ENCODE data around the gene WDR83. TPM values are rescaled to one million over a fixed set of nuclear protein-coding genes. Genes with fewer than 3 reads are reported as not detected.
A peak's percentile ranks its signal among the peaks of the same experiment; 100 is the strongest.
"Not testable (repeated sequence)": the region's sequence is repeated elsewhere in the genome, so short reads cannot be mapped to it uniquely, and the experiment has no call there.

The WDR83 gene
- total RNA-seq, 1 experiment from 2014 or later, result 10.9 TPM

DNA sequence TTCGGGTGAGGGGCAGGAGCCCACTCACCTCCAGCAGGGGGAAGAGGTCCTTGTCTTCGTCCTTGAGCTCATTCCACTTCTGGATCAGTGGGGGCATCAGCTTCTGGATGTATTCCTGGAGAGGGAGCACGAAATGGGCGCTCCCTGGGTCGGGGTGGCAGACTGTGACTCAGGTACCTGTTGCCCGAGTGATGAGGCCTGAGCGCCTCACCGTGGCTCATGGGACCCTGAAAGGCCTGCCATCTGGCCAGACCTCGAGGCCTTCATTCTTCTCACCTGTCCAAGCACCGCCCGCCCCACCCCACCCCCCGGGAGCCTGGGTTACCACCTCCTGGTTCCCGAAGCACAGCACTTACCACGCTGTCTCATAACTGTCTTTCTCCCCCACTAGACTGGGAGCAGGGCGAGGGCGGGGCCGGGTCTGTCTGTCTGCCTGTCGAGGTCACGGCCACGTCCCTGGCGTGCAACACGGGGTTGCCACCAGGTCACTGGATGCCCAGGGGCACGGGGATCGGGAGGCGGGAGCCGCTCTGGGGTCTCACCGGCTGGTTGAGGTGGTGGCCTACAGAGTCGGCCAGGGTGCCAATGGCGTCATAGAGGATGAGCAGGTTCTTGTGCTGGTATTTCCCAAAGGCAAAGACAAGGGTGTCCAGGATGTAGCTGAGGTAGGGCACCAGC is 39.2 kb downstream of the WDR83 start:
- DNase-seq (ENCODE audit: low spot score), result no peak
- in situ Hi-C loops (cut with HindIII; ENCODE audit: low sequenced_read_pairs), result no loop called here

DNA sequence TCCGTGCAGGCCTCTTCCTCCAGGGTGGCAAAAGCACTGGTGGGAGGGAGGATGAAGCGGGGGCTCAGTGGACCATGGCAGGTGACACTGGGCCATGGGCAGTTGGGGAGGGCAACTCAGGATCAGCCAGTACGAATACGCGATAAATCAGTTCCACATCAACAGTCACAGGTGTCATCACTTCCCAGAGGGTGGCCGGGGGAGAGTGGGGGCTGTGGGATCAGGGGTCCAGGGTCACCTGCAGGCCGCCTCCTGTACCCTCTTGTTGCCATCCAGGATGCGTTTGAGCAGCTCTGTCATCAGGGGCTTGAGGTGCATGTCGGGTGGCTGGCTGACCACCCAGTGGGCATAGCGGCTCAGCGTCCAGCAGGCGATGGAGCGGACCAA is 39.7 kb downstream of the WDR83 start:
- no peak for DNase-seq (ENCODE audit: low spot score)
- in situ Hi-C loops (cut with HindIII; ENCODE audit: low sequenced_read_pairs), result no loop called here

DNA sequence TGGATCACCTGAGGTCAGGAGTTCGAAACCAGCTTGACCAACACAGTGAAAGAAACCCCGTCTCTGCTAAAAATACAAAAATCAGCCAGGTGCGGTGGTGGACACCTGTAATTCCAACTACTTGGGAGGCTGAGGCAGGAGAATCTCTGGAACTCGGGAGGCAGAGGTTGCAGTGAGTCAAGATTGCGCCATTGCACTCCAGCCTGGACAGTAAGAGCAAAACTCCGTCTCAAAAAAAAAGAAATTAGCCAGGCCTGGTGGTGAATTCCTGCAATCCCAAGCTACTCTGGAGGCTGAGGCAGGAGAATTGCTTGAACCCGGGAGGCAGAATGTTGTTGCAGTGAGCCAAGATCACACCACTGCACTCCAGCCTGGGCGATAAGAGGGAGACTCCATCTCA is 42.0 kb downstream of the WDR83 start:
- in situ Hi-C loops (cut with HindIII; ENCODE audit: low sequenced_read_pairs), result no loop called here
- no peak for DNase-seq (ENCODE audit: low spot score)

DNA sequence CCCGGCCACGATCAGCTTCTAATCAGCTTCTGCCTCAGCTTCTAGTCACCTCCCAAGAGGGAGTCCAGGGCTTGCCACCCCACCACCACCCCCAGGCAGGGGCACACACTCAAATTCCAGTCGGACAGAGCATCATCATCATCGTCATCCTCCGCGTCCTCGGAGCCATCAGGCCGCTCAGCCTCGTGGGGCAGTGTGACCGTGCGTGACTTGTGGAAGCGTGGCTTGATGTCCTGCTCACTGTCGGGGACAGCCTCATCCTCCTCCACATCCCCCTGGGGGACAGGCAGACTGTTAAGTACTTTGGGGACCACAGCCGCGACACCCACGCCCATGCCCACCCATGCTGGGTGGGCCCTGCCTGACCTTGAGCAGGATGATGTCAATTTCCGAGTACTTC is 44.6 kb downstream of the WDR83 start:
- no peak for DNase-seq (ENCODE audit: low spot score)
- in situ Hi-C loops (cut with HindIII; ENCODE audit: low sequenced_read_pairs), result no loop called here

DNA sequence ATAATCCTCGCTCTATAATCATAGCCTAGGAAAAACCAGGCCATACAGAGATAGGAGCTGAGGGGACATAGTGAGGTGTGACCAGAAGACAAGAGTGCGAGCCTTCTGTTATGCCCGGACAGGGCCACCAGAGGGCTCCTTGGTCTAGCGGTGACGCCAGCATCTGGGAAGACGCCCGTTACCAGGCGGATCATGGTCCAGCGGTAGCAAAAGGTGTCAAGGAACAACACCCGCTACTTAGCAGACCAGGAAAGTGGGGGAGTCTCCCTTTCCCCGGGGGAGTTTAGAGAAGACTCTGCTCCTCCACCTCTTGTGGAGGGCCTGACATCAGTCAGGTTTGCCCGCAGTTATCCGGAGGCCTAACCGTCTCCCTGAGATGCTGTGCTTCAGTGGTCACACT is 45.5 kb downstream of the WDR83 start:
- DNase-seq (ENCODE audit: low spot score); in situ Hi-C loops (cut with HindIII; ENCODE audit: low sequenced_read_pairs): not testable (repeated sequence)

DNA sequence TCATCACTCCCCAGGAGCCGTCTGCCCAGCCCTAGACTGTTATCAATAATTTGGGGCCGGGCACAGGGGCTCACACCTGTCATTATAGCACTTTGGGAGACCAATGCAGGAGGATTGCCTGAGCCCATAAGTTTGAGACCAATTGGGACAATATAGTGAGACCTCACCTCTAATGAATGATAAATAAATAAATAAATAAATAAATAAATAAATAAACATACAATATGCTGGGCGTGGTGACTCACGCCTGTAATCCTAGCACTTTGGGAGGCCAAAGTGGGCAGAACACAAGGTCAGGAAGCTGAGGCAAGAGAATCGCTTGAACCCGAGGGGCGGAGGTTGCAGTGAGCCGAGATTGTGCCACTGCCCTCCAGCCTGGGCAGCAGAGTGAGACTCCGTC is 46.7 kb downstream of the WDR83 start:
- DNase-seq (ENCODE audit: low spot score); in situ Hi-C loops (cut with HindIII; ENCODE audit: low sequenced_read_pairs): not testable (repeated sequence)

DNA sequence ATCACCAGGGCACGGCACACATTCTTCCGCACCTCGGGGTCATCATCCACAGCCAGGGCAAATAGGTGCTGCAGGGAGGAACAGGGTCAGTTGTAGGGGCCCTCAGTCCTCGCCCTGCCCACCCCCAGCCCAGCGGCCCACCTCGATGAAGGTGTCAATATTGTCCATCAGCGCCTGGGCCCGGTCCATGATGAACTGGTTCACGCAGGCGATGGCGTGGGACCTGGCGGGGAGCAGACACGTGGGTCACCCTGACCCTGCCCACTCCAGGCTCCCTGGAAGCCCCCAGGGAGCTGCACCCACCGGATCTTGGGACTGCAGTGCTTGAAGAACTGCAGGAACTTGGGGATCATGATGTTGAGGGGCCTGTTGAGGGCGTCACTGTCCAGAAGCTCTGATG is 48.5 kb downstream of the WDR83 start:
- in situ Hi-C loops (cut with HindIII; ENCODE audit: low sequenced_read_pairs), result no loop called here
- DNase-seq (ENCODE audit: low spot score), result no peak

DNA sequence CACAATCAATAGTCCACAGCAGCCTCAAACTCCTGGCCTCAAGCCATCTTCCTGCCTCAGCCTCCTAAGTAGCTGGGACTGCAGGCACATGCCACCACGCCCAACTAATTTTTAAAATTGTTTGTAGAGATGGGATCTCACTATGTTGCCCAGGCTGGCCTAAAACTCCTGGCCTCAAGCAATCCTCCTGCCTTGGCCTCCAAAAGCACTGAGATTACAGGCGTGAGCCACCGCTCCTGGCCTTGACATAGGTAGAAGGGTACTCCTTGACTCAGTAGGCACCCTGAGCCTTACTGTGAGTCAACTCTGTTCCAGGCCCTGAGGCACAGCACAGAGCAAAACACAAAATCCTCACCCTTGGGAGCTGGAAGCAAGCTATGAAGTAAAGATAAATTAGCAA is 49.3 kb downstream of the WDR83 start:
- in situ Hi-C loops (cut with HindIII; ENCODE audit: low sequenced_read_pairs), result no loop called here

DNA sequence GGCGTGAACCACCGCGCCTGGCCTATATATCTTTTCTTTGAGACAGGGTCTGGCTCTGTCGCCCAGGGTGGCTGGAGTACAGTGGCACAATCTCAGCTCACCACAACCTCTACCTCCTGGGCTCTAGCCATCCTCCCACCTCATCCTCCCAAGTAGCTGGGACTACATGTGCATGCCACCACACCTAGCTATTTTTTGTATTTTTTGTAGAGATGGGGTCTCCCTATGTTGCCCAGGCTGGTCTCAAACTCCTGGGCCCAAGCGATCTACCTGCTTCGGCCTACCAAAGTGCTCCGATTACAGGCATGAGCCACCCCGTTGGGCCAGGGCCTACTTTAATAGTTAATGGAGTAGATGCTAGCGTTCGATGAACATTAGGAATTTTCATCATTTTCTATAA is 53.7 kb downstream of the WDR83 start:
- in situ Hi-C loops (cut with HindIII; ENCODE audit: low sequenced_read_pairs), result no loop called here
- no peak for DNase-seq (ENCODE audit: low spot score)

More for the DNA sequence above, 49.3 kb downstream of the WDR83 start:
- no peak for DNase-seq (ENCODE audit: low spot score)

DNA sequence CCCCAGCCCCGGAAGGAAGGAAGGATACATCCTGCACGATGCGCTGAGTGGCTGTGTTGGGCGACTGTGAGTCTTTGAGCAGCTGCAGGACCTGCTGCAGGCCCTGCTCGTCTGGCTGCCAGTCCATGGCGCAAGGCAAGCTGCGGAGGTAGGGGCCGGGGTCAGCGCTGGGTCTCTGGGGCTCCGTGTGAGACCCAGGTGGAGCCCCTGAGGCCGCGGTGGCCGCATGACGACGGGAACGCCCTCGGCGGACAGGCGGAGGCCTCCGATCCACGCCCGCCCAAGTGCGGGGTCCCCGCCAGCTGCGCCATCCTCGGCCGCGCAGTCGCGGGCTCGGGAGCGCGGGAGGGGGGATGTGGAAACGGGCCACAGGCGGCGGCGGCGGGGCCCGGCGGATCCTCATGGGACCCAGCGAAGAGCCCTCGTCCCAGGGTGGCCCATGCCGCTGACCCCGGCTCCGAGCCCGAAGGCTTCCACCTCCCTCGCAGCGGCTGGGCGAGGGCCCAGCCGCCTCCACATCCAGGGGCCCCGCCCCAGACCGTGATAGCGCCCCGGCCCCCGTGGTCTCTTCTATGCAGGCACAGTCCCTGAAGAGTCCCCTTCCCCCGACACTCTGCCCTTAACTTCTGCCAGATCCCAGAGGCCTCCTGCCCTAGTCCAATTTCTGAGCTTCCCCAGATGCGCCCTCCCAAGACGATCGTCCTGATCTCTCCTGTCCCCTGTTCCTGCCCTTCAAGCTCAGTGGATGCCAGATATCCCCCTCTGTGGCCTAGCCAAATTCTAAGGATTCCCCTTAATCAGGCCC is 54.4 kb downstream of the WDR83 start:
- in situ Hi-C loops (cut with HindIII; ENCODE audit: low sequenced_read_pairs), result no loop called here
- DNase-seq (ENCODE audit: low spot score), result no peak

DNA sequence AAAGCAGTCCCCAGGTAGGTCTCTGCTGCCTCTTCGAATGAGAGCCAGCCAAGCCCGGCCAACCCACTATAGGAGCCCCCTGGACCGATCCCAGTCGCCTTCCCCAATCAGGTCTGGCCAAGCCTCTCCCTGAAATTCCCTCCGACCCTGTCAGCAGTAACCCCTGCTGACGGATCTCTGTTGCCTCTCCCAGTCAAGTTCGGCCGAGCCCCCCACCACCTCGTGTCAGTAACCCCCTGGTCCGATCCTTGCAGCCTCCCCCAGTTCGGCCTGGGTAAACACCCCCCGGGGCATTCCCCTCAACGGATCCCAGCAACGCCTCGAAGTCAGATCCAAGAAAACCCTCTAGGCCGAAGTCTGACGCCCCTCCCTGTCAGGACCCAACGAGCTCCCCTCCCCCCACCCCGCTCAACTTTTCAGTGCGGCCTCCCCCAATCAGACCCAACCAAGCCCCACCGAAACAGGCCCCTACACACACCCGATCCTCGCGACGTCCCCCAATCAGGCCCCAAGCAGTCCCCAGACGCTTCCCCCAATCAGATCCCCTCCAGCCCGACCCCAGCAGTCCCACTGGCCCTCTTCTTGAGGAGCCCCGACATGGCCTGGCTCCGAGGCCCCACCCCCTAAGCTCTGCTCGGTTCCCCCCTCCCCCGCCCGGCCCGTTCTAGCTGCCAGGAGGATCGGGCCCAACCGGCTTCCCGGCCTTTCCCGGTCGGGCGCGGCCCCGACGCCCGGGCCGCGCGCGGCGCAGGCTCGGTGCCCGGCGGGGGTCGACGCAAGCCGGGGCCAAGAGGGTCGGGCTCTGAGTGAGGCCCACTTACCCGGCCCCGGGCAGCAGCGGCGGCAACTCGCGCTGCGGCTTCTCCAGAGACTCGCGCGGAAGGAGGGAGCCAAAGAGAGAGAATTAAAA is 55.3 kb downstream of the WDR83 start:
- in situ Hi-C loops (cut with HindIII; ENCODE audit: low sequenced_read_pairs), result no loop called here

DNA sequence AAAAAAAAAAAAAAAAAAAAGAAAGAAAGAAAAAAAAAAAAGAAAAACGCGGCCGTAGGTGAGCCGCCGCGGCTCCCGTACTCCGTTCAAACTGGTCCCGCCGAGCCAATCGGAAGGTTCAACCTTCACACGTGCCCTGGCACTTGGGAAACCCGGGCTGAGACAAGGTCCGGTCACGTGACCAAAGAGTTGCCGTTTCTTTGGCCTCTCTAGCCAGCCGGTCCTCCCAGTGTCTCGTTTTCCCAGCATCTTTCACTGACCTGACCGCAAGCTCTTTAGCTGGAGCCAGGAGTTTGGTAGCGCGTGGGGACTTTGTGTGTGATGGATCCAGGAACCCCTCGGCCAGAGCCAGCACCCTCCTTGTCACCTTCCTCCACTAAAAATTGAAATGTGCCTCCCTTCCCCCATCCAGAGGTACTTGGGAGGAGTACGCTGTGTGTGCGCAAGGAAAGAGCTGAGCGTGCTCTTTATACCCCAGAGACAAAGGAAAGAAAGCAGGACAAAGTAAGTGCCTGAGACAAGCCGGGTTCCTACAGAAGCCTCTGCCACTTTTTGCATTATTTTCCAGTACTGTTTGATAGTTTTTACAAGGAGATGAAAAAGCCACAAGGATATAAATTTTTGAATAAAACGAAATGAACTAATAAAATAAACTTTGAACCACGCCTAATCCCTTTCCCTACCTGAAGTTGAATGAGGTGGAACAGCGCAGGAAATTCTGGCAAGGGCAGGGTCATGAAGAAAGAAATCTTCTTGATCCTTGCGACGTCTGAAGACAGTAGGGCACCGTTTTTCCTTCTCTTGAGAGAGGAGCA is 56.2 kb downstream of the WDR83 start:
- in situ Hi-C loops (cut with HindIII; ENCODE audit: low sequenced_read_pairs), result no loop called here
- peak; percentile 99 for DNase-seq (ENCODE audit: low spot score)

More for the DNA sequence above, 55.3 kb downstream of the WDR83 start:
- DNase-seq (ENCODE audit: low spot score), result peak; percentile 49

DNA sequence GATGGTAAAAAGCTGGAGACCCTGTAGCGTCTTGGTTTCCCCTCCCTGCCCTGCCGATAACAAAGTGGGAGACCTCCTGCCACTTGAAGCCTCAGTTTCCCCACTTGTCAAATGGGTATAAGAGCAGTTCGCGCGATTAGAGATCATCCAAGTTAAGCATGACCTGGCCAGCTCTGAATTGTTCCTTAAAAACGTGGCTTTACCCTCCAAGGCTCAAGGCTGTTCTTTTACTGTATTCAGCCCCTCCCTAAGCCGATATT is 56.7 kb downstream of the WDR83 start:
- DNase-seq (ENCODE audit: low spot score), result no peak
- in situ Hi-C loops (cut with HindIII; ENCODE audit: low sequenced_read_pairs), result no loop called here

DNA sequence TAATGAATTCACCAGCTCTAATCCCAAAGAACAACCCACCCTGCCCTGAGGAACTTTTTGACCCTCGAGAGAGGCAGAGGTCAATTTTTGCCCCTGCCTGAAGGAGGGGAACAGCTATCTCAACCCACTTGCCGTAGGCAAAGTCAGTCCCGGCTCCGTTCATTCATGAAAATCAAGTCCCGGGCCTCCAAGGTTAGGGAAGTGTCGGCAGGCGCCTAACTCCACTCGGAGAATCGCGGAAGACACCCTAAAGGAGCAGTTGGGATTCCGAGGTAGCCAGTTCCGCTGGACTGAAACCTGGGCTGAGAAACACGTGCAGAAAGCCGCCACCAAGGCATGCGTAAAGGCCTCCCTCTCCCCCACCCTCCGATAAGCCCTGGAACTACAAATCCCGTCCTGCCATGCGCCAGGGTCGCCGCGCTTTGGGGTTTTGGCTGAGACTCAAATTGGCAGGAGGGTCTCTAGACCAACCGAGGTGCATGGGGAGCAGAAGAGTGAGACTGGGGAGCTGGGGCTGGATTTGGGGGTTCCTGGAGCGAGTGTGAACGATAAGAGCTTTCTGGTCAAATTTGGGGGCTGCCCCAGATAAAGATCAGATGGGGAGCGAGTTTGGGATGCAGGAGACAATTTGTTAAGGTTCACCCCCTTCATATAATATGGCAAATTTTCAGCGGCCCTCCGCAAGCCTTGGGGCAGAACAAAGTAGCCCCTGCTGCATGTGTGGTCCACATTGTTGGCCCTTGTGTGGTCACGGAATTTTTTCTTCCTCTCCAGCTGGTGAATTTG is 57.2 kb downstream of the WDR83 start, which contains the start of gene TNPO2:
TSS of gene TNPO2 (minus strand) at position 292 of the 786 bp plus-strand sequence. CDS start 2,955 bp downstream, outside the sequence.
- in situ Hi-C loops (cut with HindIII; ENCODE audit: low sequenced_read_pairs), result no loop called here
- peak; percentile 83 for DNase-seq (ENCODE audit: low spot score)

Other genes with a start within 250 kb of the WDR83 start
- 4.9 and 6.3 TPM in 2 replicates for gene ZNF443, start 225.8 kb upstream of the WDR83 start, total RNA-seq (2014; rRNA removed; shearing (Covaris generic))
- 6.2 and 7.6 TPM in 2 replicates for gene ZNF709, start 182.0 kb upstream of the WDR83 start, total RNA-seq (2014; rRNA removed; shearing (Covaris generic))
- 6.4 TPM in 2 replicates for gene ZNF564, start 115.3 kb upstream of the WDR83 start, total RNA-seq (2014; rRNA removed; shearing (Covaris generic))
- gene ZNF490, start 56.0 kb upstream of the WDR83 start, total RNA-seq (2014; rRNA removed; shearing (Covaris generic)), result 3.9 and 4.8 TPM in 2 replicates
- gene ZNF791, start 55.9 kb upstream of the WDR83 start, total RNA-seq (2014; rRNA removed; shearing (Covaris generic)), result 3.8 and 9.2 TPM in 2 replicates
- 30.0 and 58.1 TPM in 2 replicates for gene MAN2B1, start 65 bp upstream of the WDR83 start, total RNA-seq (2014; rRNA removed; shearing (Covaris generic))
- gene DHPS, start 15.1 kb downstream of the WDR83 start, total RNA-seq (2014; rRNA removed; shearing (Covaris generic)), result 70.6 and 99.0 TPM in 2 replicates
- not detected in 2 replicates for gene GNG14, start 21.2 kb downstream of the WDR83 start, total RNA-seq (2014; rRNA removed; shearing (Covaris generic))
- 39.2 and 41.6 TPM in 2 replicates for gene FBXW9, start 29.8 kb downstream of the WDR83 start, total RNA-seq (2014; rRNA removed; shearing (Covaris generic))
- gene TNPO2, start 57.1 kb downstream of the WDR83 start, total RNA-seq (2014; rRNA removed; shearing (Covaris generic)), result 43.9 and 63.1 TPM in 2 replicates
- gene TRIR, start 67.9 kb downstream of the WDR83 start, total RNA-seq (2014; rRNA removed; shearing (Covaris generic)), result 621 and 678 TPM in 2 replicates
- gene GET3, start 70.7 kb downstream of the WDR83 start, total RNA-seq (2014; rRNA removed; shearing (Covaris generic)), result 232 and 263 TPM in 2 replicates
- gene BEST2, start 85.0 kb downstream of the WDR83 start, total RNA-seq (2014; rRNA removed; shearing (Covaris generic)), result not detected in 2 replicates
- 19.4 and 20.2 TPM in 2 replicates for gene HOOK2, start 108.7 kb downstream of the WDR83 start, total RNA-seq (2014; rRNA removed; shearing (Covaris generic))
- 28.3 and 35.9 TPM in 2 replicates for gene JUNB, start 124.7 kb downstream of the WDR83 start, total RNA-seq (2014; rRNA removed; shearing (Covaris generic))
- 290 and 300 TPM in 2 replicates for gene PRDX2, start 135.0 kb downstream of the WDR83 start, total RNA-seq (2014; rRNA removed; shearing (Covaris generic))
- gene THSD8, start 135.3 kb downstream of the WDR83 start, total RNA-seq (2014; rRNA removed; shearing (Covaris generic)), result not detected in 2 replicates
- gene RNASEH2A, start 139.8 kb downstream of the WDR83 start, total RNA-seq (2014; rRNA removed; shearing (Covaris generic)), result 69.1 and 124 TPM in 2 replicates
- gene RTBDN, start 167.8 kb downstream of the WDR83 start, total RNA-seq (2014; rRNA removed; shearing (Covaris generic)), result 5.7 and 8.0 TPM in 2 replicates
- gene MAST1, start 171.7 kb downstream of the WDR83 start, total RNA-seq (2014; rRNA removed; shearing (Covaris generic)), result 20.4 and 22.6 TPM in 2 replicates
- gene DNASE2, start 214.6 kb downstream of the WDR83 start, total RNA-seq (2014; rRNA removed; shearing (Covaris generic)), result 68.1 and 68.4 TPM in 2 replicates
- gene KLF1, start 220.4 kb downstream of the WDR83 start, total RNA-seq (2014; rRNA removed; shearing (Covaris generic)), result not detected in 2 replicates
- gene GCDH, start 224.4 kb downstream of the WDR83 start, total RNA-seq (2014; rRNA removed; shearing (Covaris generic)), result 90.3 and 125 TPM in 2 replicates